GM12865 (cell line): Measurements from ENCODE around the gene HSBP1.

Experiments used
- DNase-seq: peaks from one replicate; pipeline ENCODE4 v3.0.0; 2010; ENCODE audit warnings: low read depth
- H3K4me3 ChIP-seq: 2 replicates; pipeline ENCODE4 v1.5.1; 2011; ENCODE audit warnings: mild to moderate bottlenecking, low read depth, low read length, control low read depth
- TF ChIP-seq, protein P1 (sequence below): IDR thresholded peaks from 2 replicates; pipeline ENCODE4 v1.5.1; 2011; ENCODE audit warnings: low read length, control low read depth, low read depth, inconsistent platforms; ENCODE audit not compliant: insufficient read depth; ENCODE audit errors: missing control alignments

HSBP1 gene

DNA sequence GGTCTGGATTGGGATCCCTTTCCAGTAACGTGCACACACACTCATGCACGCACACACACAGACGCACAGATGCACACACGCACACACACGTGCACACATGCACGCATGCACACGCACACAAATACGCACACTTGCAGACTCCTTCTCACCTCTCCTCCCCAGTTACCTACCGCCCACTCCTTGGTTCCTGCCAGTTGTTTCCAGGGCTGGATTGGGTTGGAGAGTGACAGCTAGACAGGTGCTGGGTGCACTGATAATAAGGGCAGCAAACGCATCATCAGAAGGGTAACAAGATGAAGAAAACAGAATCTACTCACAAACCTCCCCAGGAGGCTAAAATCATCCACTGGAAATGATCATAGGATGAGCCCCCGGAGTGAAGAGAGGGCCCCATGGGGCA, 45.0 kb downstream of the HSBP1 start:
- TF ChIP-seq, protein P1, sequence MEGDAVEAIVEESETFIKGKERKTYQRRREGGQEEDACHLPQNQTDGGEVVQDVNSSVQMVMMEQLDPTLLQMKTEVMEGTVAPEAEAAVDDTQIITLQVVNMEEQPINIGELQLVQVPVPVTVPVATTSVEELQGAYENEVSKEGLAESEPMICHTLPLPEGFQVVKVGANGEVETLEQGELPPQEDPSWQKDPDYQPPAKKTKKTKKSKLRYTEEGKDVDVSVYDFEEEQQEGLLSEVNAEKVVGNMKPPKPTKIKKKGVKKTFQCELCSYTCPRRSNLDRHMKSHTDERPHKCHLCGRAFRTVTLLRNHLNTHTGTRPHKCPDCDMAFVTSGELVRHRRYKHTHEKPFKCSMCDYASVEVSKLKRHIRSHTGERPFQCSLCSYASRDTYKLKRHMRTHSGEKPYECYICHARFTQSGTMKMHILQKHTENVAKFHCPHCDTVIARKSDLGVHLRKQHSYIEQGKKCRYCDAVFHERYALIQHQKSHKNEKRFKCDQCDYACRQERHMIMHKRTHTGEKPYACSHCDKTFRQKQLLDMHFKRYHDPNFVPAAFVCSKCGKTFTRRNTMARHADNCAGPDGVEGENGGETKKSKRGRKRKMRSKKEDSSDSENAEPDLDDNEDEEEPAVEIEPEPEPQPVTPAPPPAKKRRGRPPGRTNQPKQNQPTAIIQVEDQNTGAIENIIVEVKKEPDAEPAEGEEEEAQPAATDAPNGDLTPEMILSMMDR, result no peak
- H3K4me3 ChIP-seq, result no peak overlapping the region
- DNase-seq, result no peak

DNA sequence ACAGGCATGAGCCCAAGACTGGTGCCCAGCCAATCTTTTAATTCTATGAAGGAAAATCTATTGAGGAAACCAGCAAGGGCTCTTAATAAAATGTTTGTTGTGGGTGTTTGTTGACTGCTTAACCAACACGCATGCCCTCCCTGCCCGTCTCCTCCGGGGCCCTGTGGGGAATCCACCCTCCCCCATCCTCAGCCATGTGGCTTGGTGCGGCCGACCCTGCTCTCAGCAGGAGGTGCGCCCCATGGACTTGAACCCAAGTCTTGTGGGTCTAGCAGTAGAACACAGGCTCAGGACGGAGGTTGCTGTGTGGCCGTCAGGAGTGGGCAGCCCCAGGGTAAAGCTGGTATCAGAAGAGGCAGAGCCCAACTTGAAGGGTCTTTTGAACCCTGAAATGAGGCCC, 46.1 kb downstream of the HSBP1 start:
- no peak for DNase-seq
- H3K4me3 ChIP-seq, result no peak overlapping the region
- TF ChIP-seq, protein P1, result no peak

DNA sequence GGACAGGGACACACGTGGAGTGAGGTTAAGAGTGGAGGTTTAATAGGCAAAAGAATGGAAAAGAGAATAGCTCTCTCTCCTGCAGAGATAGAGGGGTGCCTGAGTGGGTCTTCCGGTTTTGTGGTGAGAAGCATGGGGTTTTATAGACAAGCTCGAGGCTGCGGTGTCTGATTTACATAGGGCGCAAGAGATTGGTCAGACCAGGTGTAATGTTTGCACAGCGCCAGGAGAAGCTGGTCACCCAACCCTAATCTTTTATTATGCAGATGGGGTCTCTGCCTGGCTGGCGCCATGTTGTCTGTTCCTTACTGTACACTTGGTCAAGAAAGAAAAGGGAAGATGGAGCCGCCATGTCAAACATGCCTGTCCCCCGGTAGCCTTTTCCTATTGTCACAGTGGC, 46.6 kb downstream of the HSBP1 start:
- no peak overlapping the region for H3K4me3 ChIP-seq
- TF ChIP-seq, protein P1, result no peak
- no peak for DNase-seq

DNA sequence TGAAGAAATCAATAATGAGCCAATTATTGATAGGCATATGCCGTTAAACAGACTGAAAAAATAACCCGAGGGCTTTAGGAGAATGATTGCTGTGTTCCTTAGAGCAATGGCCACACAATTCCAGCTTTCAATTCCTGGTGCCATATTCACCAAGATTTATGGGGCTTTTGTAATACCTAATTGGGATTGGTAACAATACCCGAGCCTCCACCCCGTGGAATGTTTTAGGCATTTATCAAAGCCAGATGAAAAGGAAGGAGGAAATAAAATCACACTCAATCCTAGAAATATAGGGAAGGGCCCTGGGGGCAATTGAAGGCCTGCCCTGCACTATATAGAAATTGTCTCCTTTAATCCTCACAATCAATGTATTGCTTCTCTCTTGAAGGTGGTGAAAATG, 49.0 kb downstream of the HSBP1 start:
- no peak for DNase-seq
- TF ChIP-seq, protein P1, result no peak
- no peak overlapping the region for H3K4me3 ChIP-seq

DNA sequence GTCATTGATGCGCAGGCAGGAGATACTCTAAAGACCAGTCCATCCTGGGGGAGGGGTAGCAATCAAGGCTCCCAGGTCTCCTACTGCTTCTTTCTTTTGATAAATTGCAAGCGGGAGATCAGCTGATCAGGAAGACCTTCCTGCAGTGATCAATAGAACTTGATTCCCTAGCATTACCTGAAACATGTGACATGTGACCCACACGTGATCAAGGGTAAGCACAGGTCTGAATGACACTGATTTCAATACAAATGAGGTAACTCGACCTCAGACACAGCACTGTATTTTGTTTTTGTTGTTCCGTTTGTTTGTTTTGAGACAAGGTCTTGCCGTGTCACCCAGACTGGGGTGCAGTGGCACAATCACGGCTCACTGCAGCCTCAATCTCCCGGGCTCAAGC, 51.5 kb downstream of the HSBP1 start:
- H3K4me3 ChIP-seq, result no peak overlapping the region

DNA sequence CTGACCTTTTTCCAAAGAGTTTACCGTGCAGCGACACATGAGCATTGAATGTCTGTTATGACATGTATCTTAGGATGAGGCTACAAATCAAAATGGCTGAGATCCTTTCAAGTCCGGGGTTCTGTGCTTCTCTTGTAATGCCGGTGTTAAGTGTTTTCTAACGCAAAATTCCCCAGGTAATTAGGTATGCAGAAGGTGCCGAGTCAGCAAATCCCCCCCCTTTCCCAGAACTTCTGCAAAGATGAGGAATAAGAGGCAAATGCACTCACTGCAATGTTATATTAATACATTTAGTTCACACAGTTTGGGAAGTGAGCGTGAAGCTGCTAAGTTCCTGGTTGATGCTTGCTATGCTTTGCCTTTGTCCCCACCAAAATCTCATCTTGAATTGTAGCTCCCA, 54.9 kb downstream of the HSBP1 start:
- TF ChIP-seq, protein P1, result no peak
- no peak overlapping the region for H3K4me3 ChIP-seq
- no peak for DNase-seq

More for the DNA sequence above, 51.5 kb downstream of the HSBP1 start:
- no peak for DNase-seq
- TF ChIP-seq, protein P1, result no peak

DNA sequence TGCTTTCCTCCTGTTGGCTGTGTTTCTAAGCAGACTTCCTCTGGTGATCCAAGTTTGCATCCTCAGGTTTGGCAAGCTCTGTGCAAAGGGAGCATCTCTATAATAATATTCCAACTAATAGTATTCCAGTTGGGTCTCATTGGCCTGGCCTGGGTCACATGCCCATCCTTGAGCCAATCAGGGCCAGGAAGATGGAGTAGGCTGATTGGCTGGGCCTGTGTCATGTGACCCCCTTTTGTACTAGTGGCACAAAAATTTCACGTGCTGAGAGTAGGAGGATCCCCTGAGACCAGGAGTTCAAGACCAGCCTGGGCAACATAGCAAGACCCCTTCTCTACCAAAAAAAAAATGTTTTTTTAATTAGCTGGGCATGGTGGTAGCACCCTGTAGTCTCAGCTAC, 55.9 kb downstream of the HSBP1 start:
- TF ChIP-seq, protein P1, result no peak

More for the DNA sequence above, 55.9 kb downstream of the HSBP1 start:
- DNase-seq, result no peak
- no peak overlapping the region for H3K4me3 ChIP-seq
